AG09309 (cell line): ENCODE data around the gene PUS1.

Source experiments
- DNase-seq: peaks from one replicate; pipeline ENCODE4 v3.0.0-alpha.2; 2010; ENCODE audit warnings: low read depth
- H3K4me3 ChIP-seq: 2 replicates; pipeline ENCODE4 v1.5.1; 2011; ENCODE audit warnings: mild to moderate bottlenecking, low read depth, low read length, moderate library complexity; ENCODE audit not compliant: control insufficient read depth
- CTCF ChIP-seq: IDR thresholded peaks from 2 replicates; pipeline ENCODE4 v1.5.1; 2011; ENCODE audit warnings: mild to moderate bottlenecking, low read depth, low read length, inconsistent platforms; ENCODE audit not compliant: insufficient read depth, control insufficient read depth; ENCODE audit errors: missing control alignments

PUS1 gene

GRCh38 chr12:131941116-131941986, 12.3 kb downstream of the PUS1 start:
- H3K4me3 ChIP-seq, result no peak overlapping the region
- TF ChIP-seq CTCF, result no peak
- no peak for DNase-seq

- no peak for TF ChIP-seq CTCF
- DNase-seq, result no peak
- H3K4me3 ChIP-seq, result no peak overlapping the region
These were observed 12.9 kb downstream of the PUS1 start for GRCh38 chr12:131941987-131942341.

- no peak overlapping the region for H3K4me3 ChIP-seq
- no peak for DNase-seq
- no peak for TF ChIP-seq CTCF
These were observed 13.6 kb downstream of the PUS1 start for GRCh38 chr12:131942671-131943070.

GRCh38 chr12:131943389-131943788, 14.3 kb downstream of the PUS1 start:
- no peak for TF ChIP-seq CTCF
- no peak for DNase-seq
- H3K4me3 ChIP-seq, result no peak overlapping the region

GRCh38 chr12:131943876-131944275, 14.8 kb downstream of the PUS1 start:
- H3K4me3 ChIP-seq, result no peak overlapping the region
- no peak for DNase-seq
- no peak for TF ChIP-seq CTCF

- no peak for TF ChIP-seq CTCF
- no peak overlapping the region for H3K4me3 ChIP-seq
- no peak for DNase-seq
These were observed 15.7 kb downstream of the PUS1 start for GRCh38 chr12:131944601-131945251.

- TF ChIP-seq CTCF, result no peak
- H3K4me3 ChIP-seq, result no peak overlapping the region
- DNase-seq, result no peak
These were observed 17.7 kb downstream of the PUS1 start for GRCh38 chr12:131946757-131947156.
